ENCODE measurements around the gene NMU.
A peak's percentile ranks its signal among the peaks of the same experiment; 100 is the strongest.
"Not testable (repeated sequence)": the region's sequence is repeated elsewhere in the genome, so short reads cannot be mapped to it uniquely, and the experiment has no call there.

Gene NMU, protein sequence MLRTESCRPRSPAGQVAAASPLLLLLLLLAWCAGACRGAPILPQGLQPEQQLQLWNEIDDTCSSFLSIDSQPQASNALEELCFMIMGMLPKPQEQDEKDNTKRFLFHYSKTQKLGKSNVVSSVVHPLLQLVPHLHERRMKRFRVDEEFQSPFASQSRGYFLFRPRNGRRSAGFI

GRCh38 chr4:55635741-55636655 is at the start of gene NMU:
TSS of gene NMU (minus strand) at chr4:55636298. CDS start at chr4:55636192, 106 bp downstream.
- H3K4me3 ChIP-seq (ENCODE audit: low read depth in 1 of 2, low read length in 2 of 2): peak within 1 kb of the TSS; percentile 35 to 43
- peaks cover 23 to 35% of the 10 kb centered on the region in 2 donors for H3K27me3 ChIP-seq (ENCODE audit: control insufficient read depth in 1 of 2, insufficient read depth in 2 of 2, low read length in 2 of 2)
- H3K36me3 ChIP-seq (ENCODE audit: control insufficient read depth in 1 of 2, insufficient read depth in 2 of 2, low read length in 2 of 2): no peaks in the 10 kb centered on the region
- H3K27ac ChIP-seq (ENCODE audit: low read depth, low read length): no peak within 1 kb of the TSS
- H3K9ac ChIP-seq (ENCODE audit: low read depth in 1 of 2, low read length in 2 of 2): no peak within 1 kb of the TSS
- no peaks in the 10 kb centered on the region for H3K9me3 ChIP-seq (ENCODE audit: control insufficient read depth in 1 of 2, low read length in 2 of 2)
- peaks cover 7 to 8% of the 10 kb centered on the region in 2 donors for H3K4me1 ChIP-seq (ENCODE audit: control insufficient read depth in 1 of 2, insufficient read depth in 2 of 2, low read length in 2 of 2)

- H3K9ac ChIP-seq (ENCODE audit: low read depth in 1 of 2, low read length in 2 of 2): no peak overlapping the region
- H3K27me3 ChIP-seq (ENCODE audit: control insufficient read depth in 1 of 2, insufficient read depth in 2 of 2, low read length in 2 of 2): no peaks in the 10 kb centered on the region
- no peaks in the 10 kb centered on the region for H3K4me1 ChIP-seq (ENCODE audit: control insufficient read depth in 1 of 2, insufficient read depth in 2 of 2, low read length in 2 of 2)
- H3K36me3 ChIP-seq (ENCODE audit: control insufficient read depth in 1 of 2, insufficient read depth in 2 of 2, low read length in 2 of 2): no peaks in the 10 kb centered on the region
- H3K9me3 ChIP-seq (ENCODE audit: control insufficient read depth in 1 of 2, low read length in 2 of 2): no peaks in the 10 kb centered on the region
- H3K4me3 ChIP-seq (ENCODE audit: low read depth in 1 of 2, low read length in 2 of 2): no peak overlapping the region
- no peak overlapping the region for H3K27ac ChIP-seq (ENCODE audit: low read depth, low read length)
Observed at GRCh38 chr4:55684276-55684675, 48.2 kb upstream of the NMU start.

GRCh38 chr4:55682797-55683196 is 46.7 kb upstream of the NMU start:
- not testable (repeated sequence) for H3K4me1 ChIP-seq (ENCODE audit: control insufficient read depth in 1 of 2, insufficient read depth in 2 of 2, low read length in 2 of 2); H3K9ac ChIP-seq (ENCODE audit: low read depth in 1 of 2, low read length in 2 of 2); H3K27ac ChIP-seq (ENCODE audit: low read depth, low read length); H3K27me3 ChIP-seq (ENCODE audit: control insufficient read depth in 1 of 2, insufficient read depth in 2 of 2, low read length in 2 of 2); H3K4me3 ChIP-seq (ENCODE audit: low read depth in 1 of 2, low read length in 2 of 2); H3K36me3 ChIP-seq (ENCODE audit: control insufficient read depth in 1 of 2, insufficient read depth in 2 of 2, low read length in 2 of 2); H3K9me3 ChIP-seq (ENCODE audit: control insufficient read depth in 1 of 2, low read length in 2 of 2)

DNA sequence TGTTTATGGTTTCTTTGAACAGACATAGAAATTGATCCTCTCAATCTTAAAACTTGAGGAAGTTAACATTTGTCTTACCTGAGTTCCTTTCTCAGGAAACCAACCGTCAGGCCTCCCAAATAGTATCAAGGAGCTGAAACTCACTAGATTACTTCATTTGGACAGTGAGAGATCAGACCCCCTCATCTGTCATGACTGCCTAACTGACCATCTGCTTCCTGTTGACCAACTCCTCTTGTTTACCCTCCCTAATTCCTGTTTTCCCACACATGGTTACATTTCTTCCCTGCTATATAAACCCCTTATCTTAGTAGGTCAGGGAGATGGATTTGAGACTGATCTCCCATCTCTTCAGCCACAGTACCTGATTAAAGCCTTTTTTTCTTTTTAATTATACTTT is 46.2 kb upstream of the NMU start:
- H3K36me3 ChIP-seq (ENCODE audit: control insufficient read depth in 1 of 2, insufficient read depth in 2 of 2, low read length in 2 of 2): no peaks in the 10 kb centered on the region
- H3K27me3 ChIP-seq (ENCODE audit: control insufficient read depth in 1 of 2, insufficient read depth in 2 of 2, low read length in 2 of 2): no peaks in the 10 kb centered on the region
- H3K4me1 ChIP-seq (ENCODE audit: control insufficient read depth in 1 of 2, insufficient read depth in 2 of 2, low read length in 2 of 2): no peaks in the 10 kb centered on the region
- H3K27ac ChIP-seq (ENCODE audit: low read depth, low read length): no peak overlapping the region
- H3K9ac ChIP-seq (ENCODE audit: low read depth in 1 of 2, low read length in 2 of 2): no peak overlapping the region
- H3K4me3 ChIP-seq (ENCODE audit: low read depth in 1 of 2, low read length in 2 of 2): no peak overlapping the region
- H3K9me3 ChIP-seq (ENCODE audit: control insufficient read depth in 1 of 2, low read length in 2 of 2): no peaks in the 10 kb centered on the region

- no peak overlapping the region for H3K9ac ChIP-seq (ENCODE audit: low read depth in 1 of 2, low read length in 2 of 2)
- H3K27ac ChIP-seq (ENCODE audit: low read depth, low read length): no peak overlapping the region
- no peaks in the 10 kb centered on the region for H3K36me3 ChIP-seq (ENCODE audit: control insufficient read depth in 1 of 2, insufficient read depth in 2 of 2, low read length in 2 of 2)
- H3K27me3 ChIP-seq (ENCODE audit: control insufficient read depth in 1 of 2, insufficient read depth in 2 of 2, low read length in 2 of 2): no peaks in the 10 kb centered on the region
- H3K4me1 ChIP-seq (ENCODE audit: control insufficient read depth in 1 of 2, insufficient read depth in 2 of 2, low read length in 2 of 2): no peaks in the 10 kb centered on the region
- H3K9me3 ChIP-seq (ENCODE audit: control insufficient read depth in 1 of 2, low read length in 2 of 2): no peaks in the 10 kb centered on the region
- H3K4me3 ChIP-seq (ENCODE audit: low read depth in 1 of 2, low read length in 2 of 2): no peak overlapping the region
Observed at GRCh38 chr4:55681430-55681829, 45.3 kb upstream of the NMU start.

DNA sequence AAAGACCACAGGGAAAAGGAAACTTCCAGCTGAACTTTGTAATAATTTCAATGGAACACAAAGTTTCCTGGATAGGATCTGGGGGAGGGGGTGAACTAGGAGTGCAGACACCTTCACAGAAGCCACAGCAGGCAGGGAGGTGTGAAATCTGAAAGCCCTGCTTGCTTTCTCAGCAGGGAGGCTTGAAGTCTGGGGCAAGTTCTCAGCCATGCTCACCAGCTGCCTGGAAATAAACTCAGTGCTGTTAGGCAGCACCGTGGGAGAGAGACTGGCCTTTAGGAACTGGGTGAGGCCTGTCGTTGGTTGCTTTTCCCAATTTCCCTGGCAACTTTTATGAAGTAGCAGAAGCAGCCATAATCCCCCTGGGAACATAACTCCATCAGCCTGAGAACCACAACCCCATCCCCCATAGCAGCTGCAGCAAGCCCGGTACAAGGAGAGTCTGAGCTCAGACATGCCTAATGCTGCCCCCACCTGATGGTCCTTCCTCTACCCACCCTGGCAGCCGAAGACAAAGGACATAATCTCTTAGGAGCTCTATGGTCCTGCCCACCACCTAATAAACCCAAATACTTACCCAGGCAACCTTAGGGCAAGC is 39.2 kb upstream of the NMU start:
- H3K27me3 ChIP-seq (ENCODE audit: control insufficient read depth in 1 of 2, insufficient read depth in 2 of 2, low read length in 2 of 2): no peaks in the 10 kb centered on the region
- H3K27ac ChIP-seq (ENCODE audit: low read depth, low read length): no peak overlapping the region
- H3K9me3 ChIP-seq (ENCODE audit: control insufficient read depth in 1 of 2, low read length in 2 of 2): no peaks in the 10 kb centered on the region
- H3K4me1 ChIP-seq (ENCODE audit: control insufficient read depth in 1 of 2, insufficient read depth in 2 of 2, low read length in 2 of 2): no peaks in the 10 kb centered on the region
- H3K36me3 ChIP-seq (ENCODE audit: control insufficient read depth in 1 of 2, insufficient read depth in 2 of 2, low read length in 2 of 2): no peaks in the 10 kb centered on the region
- H3K4me3 ChIP-seq (ENCODE audit: low read depth in 1 of 2, low read length in 2 of 2): no peak overlapping the region
- no peak overlapping the region for H3K9ac ChIP-seq (ENCODE audit: low read depth in 1 of 2, low read length in 2 of 2)

DNA sequence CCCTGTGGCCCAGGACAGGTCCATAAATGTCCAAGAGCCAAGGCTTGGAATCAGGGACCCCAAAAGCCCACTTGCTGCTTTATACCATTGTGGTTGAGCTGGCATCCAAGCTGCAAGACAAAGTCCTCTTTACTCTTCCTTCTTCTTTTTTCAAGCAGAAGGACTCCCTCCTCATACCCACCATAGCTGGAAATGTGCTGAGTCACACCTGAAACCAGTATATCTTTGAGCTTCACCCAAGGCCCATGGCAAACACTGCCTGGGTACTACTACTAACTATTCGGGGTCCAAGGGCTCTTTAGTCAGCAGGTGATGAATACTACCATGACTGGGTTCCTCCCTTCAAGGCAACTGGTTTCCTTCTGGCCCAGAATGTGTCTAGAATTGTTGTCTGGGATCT is 37.3 kb upstream of the NMU start:
- Histone ChIP-seq H3K4me3 (ENCODE audit: low read depth in 1 of 2, low read length in 2 of 2) (no peak overlapping the region), H3K9me3 (ENCODE audit: control insufficient read depth in 1 of 2, low read length in 2 of 2) (no peaks in the 10 kb centered on the region), H3K36me3 (ENCODE audit: control insufficient read depth in 1 of 2, insufficient read depth in 2 of 2, low read length in 2 of 2) (no peaks in the 10 kb centered on the region), H3K9ac (ENCODE audit: low read depth in 1 of 2, low read length in 2 of 2) (no peak overlapping the region), H3K27ac (ENCODE audit: low read depth, low read length) (no peak overlapping the region), H3K27me3 (ENCODE audit: control insufficient read depth in 1 of 2, insufficient read depth in 2 of 2, low read length in 2 of 2) (no peaks in the 10 kb centered on the region), H3K4me1 (ENCODE audit: control insufficient read depth in 1 of 2, insufficient read depth in 2 of 2, low read length in 2 of 2) (no peaks in the 10 kb centered on the region)

- H3K36me3 ChIP-seq (ENCODE audit: control insufficient read depth in 1 of 2, insufficient read depth in 2 of 2, low read length in 2 of 2): no peaks in the 10 kb centered on the region
- H3K9ac ChIP-seq (ENCODE audit: low read depth in 1 of 2, low read length in 2 of 2): no peak overlapping the region
- no peaks in the 10 kb centered on the region for H3K27me3 ChIP-seq (ENCODE audit: control insufficient read depth in 1 of 2, insufficient read depth in 2 of 2, low read length in 2 of 2)
- no peak overlapping the region for H3K4me3 ChIP-seq (ENCODE audit: low read depth in 1 of 2, low read length in 2 of 2)
- no peaks in the 10 kb centered on the region for H3K9me3 ChIP-seq (ENCODE audit: control insufficient read depth in 1 of 2, low read length in 2 of 2)
- no peak overlapping the region for H3K27ac ChIP-seq (ENCODE audit: low read depth, low read length)
- H3K4me1 ChIP-seq (ENCODE audit: control insufficient read depth in 1 of 2, insufficient read depth in 2 of 2, low read length in 2 of 2): no peaks in the 10 kb centered on the region
Observed at GRCh38 chr4:55671667-55672066, 35.6 kb upstream of the NMU start.

- Histone ChIP-seq H3K27me3 (ENCODE audit: control insufficient read depth in 1 of 2, insufficient read depth in 2 of 2, low read length in 2 of 2) (no peaks in the 10 kb centered on the region), H3K4me1 (ENCODE audit: control insufficient read depth in 1 of 2, insufficient read depth in 2 of 2, low read length in 2 of 2) (no peaks in the 10 kb centered on the region), H3K27ac (ENCODE audit: low read depth, low read length) (no peak overlapping the region), H3K36me3 (ENCODE audit: control insufficient read depth in 1 of 2, insufficient read depth in 2 of 2, low read length in 2 of 2) (no peaks in the 10 kb centered on the region), H3K4me3 (ENCODE audit: low read depth in 1 of 2, low read length in 2 of 2) (no peak overlapping the region), H3K9me3 (ENCODE audit: control insufficient read depth in 1 of 2, low read length in 2 of 2) (no peaks in the 10 kb centered on the region), H3K9ac (ENCODE audit: low read depth in 1 of 2, low read length in 2 of 2) (no peak overlapping the region)
Observed at GRCh38 chr4:55670695-55671094, 34.6 kb upstream of the NMU start.

DNA sequence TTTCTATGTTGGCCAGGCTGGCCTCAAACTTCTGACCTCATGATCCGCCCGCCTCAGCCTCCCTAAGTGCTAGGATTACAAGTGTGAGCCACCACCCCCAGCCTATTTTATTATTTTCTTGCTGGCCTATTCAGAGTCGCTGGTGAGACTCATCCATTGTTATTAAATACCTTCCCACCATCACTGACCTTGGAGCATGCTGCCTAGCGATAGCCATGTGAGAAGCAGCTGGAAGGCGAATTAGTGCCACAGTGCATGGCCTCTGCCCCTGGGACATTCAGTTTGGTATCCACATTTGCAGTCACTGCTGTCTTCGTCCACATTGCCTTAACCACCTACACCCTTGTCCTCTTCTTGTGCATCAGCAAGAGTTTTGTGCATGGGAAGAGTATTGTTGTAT is 32.4 kb upstream of the NMU start:
- no peaks in the 10 kb centered on the region for H3K27me3 ChIP-seq (ENCODE audit: control insufficient read depth in 1 of 2, insufficient read depth in 2 of 2, low read length in 2 of 2)
- H3K27ac ChIP-seq (ENCODE audit: low read depth, low read length): no peak overlapping the region
- no peak overlapping the region for H3K4me3 ChIP-seq (ENCODE audit: low read depth in 1 of 2, low read length in 2 of 2)
- H3K9me3 ChIP-seq (ENCODE audit: control insufficient read depth in 1 of 2, low read length in 2 of 2): no peaks in the 10 kb centered on the region
- no peak overlapping the region for H3K9ac ChIP-seq (ENCODE audit: low read depth in 1 of 2, low read length in 2 of 2)
- H3K36me3 ChIP-seq (ENCODE audit: control insufficient read depth in 1 of 2, insufficient read depth in 2 of 2, low read length in 2 of 2): no peaks in the 10 kb centered on the region
- no peaks in the 10 kb centered on the region for H3K4me1 ChIP-seq (ENCODE audit: control insufficient read depth in 1 of 2, insufficient read depth in 2 of 2, low read length in 2 of 2)
